Endothelial cell of umbilical vein (primary cell): Measurements from ENCODE around the gene SCLT1. TPM values are rescaled to one million over a fixed set of nuclear protein-coding genes. Genes with fewer than 3 reads are reported as not detected.

Experiments
- BruUV-seq: library from RNA; stranded (reverse); fragments of 400-500 nt; replicated peaks from 2 replicates; lab custom pipeline; 2021; lab: Mats Ljungman, UMichigan
- CTCF ChIA-PET: fragments of 300-600, 350-600 bp; sonication (Branson Sonifier 250); formaldehyde crosslinking; loops from one replicate; lab custom pipeline; 2021; ENCODE audit warnings: antibody characterized with exemption, inconsistent platforms; lab: Charles Lee
- POLR2A ChIA-PET: fragments of 300-600, 350-600 bp; sonication (Branson Sonifier 250); formaldehyde crosslinking; loops from one replicate; lab custom pipeline; 2021; ENCODE audit warnings: antibody characterized with exemption, inconsistent platforms; lab: Charles Lee
- DNase-seq: peaks from one replicate; pipeline ENCODE4 v3.0.0-alpha.2; 2011; ENCODE audit warnings: low read depth, low spot score
- FAIRE-seq: peaks from 2 replicates; lab custom pipeline; 2011; peaks lifted over from hg19 to GRCh38; lab: Jason Lieb, UNC
- H2AFZ ChIP-seq: 2 replicates; pipeline ENCODE4 v1.6.0; 2012; ENCODE audit warnings: low read depth, low read length, control low read depth, inconsistent platforms
- H3K27ac ChIP-seq: 2 replicates; pipeline ENCODE4 v1.5.1; 2011; ENCODE audit warnings: low read depth, mild to moderate bottlenecking, control low read depth, low read length, moderate library complexity; ENCODE audit not compliant: insufficient read depth
- H3K27me3 ChIP-seq, 2 experiments: 2 replicates each; pipeline versions ENCODE4 v1.6.0 to v1.6.1; 2011; ENCODE audit warnings: low read length in 2 of 2, mixed read lengths in 1 of 2; ENCODE audit not compliant: control insufficient read depth in 2 of 2, insufficient read depth in 2 of 2
- H3K36me3 ChIP-seq, 2 experiments: 2 replicates in 1 of 2; 3 replicates in 1 of 2; pipeline ENCODE4 v1.5.1; 2011; ENCODE audit warnings: low read length in 2 of 2, mild to moderate bottlenecking in 1 of 2, moderate library complexity in 1 of 2; ENCODE audit not compliant: control insufficient read depth in 2 of 2, insufficient read depth in 2 of 2; ENCODE audit errors: extremely low read depth in 1 of 2
- H3K4me1 ChIP-seq: 3 replicates; pipeline ENCODE4 v1.5.1; 2011; ENCODE audit warnings: mild to moderate bottlenecking, low read length; ENCODE audit not compliant: control insufficient read depth, insufficient read depth; ENCODE audit errors: extremely low read depth
- H3K4me2 ChIP-seq: 2 replicates; pipeline ENCODE4 v1.6.1; 2011; ENCODE audit warnings: low read length, control low read depth, mixed read lengths; ENCODE audit not compliant: insufficient read depth
- H3K4me3 ChIP-seq, 3 experiments: fragments of 200-600 bp in 1 of 3; sonication (generic), shearing (Covaris generic) in 1 of 3; replicated peaks in 1 of 3; 2 replicates each; pipeline ENCODE4 v1.5.1; 2011 to 2016; ENCODE audit warnings: control low read depth in 3 of 3, low read length in 3 of 3, mild to moderate bottlenecking in 2 of 3, inconsistent platforms in 1 of 3, low read depth in 1 of 3, moderate library complexity in 1 of 3; ENCODE audit not compliant: insufficient read depth in 1 of 3
- H3K79me2 ChIP-seq: 2 replicates; pipeline ENCODE4 v1.6.0; 2012; ENCODE audit warnings: low read length, inconsistent platforms; ENCODE audit not compliant: control insufficient read depth, insufficient read depth
- H3K9ac ChIP-seq: replicated peaks from 2 replicates; pipeline ENCODE3; 2011; ENCODE audit warnings: low read length, control low read depth; ENCODE audit not compliant: insufficient read depth; ENCODE audit errors: extremely low read depth
- H3K9me1 ChIP-seq: replicated peaks from 3 replicates; pipeline ENCODE4 v1.6.0; 2011; ENCODE audit warnings: mild to moderate bottlenecking, low read length; ENCODE audit not compliant: control insufficient read depth, insufficient read depth; ENCODE audit errors: extremely low read depth
- H3K9me3 ChIP-seq: replicated peaks from 2 replicates; pipeline ENCODE4 v1.5.1; 2012; ENCODE audit warnings: low read length, inconsistent platforms; ENCODE audit not compliant: control insufficient read depth, insufficient read depth
- H4K20me1 ChIP-seq: replicated peaks from 2 replicates; pipeline ENCODE3; 2011; ENCODE audit warnings: mild to moderate bottlenecking, low read length; ENCODE audit not compliant: control insufficient read depth, insufficient read depth; ENCODE audit errors: extremely low read depth
- EZH2 ChIP-seq: IDR thresholded peaks from 2 replicates; pipeline ENCODE4 v1.6.1; 2012; ENCODE audit warnings: borderline replicate concordance, low read depth, mild to moderate bottlenecking, moderate library complexity, low read length, inconsistent platforms; ENCODE audit not compliant: severe bottlenecking
- FOS ChIP-seq: IDR thresholded peaks from 2 replicates; pipeline ENCODE4 v1.6.1; 2011; ENCODE audit warnings: mild to moderate bottlenecking, low read length, moderate library complexity, borderline replicate concordance; ENCODE audit not compliant: insufficient read depth
- GATA2 ChIP-seq: IDR thresholded peaks from 2 replicates; pipeline ENCODE4 v1.7.0; 2011; ENCODE audit warnings: low read depth, mild to moderate bottlenecking, moderate library complexity, mixed read lengths, low read length; ENCODE audit not compliant: insufficient read length, insufficient read depth
- JUN ChIP-seq: IDR thresholded peaks from 2 replicates; pipeline ENCODE4 v1.6.1; 2011; ENCODE audit warnings: borderline replicate concordance, low read depth; ENCODE audit not compliant: insufficient read length, insufficient read depth
- MYC ChIP-seq: IDR thresholded peaks from one replicate; pipeline ENCODE4 v1.6.1; 2011; ENCODE audit warnings: mild to moderate bottlenecking, low read depth, low read length
- POLR2A ChIP-seq: IDR thresholded peaks from 2 replicates; pipeline ENCODE4 v1.6.1; 2012; ENCODE audit warnings: low read depth, mild to moderate bottlenecking, control low read depth, low read length
- POLR2AphosphoS5 ChIP-seq: IDR thresholded peaks from 2 replicates; pipeline ENCODE4 v1.6.1; 2012; ENCODE audit warnings: low read depth, mild to moderate bottlenecking, control low read depth, low read length, moderate library complexity; ENCODE audit not compliant: insufficient read depth
- dilution Hi-C: fragments of 300-500 bp; cut with MboI; formaldehyde crosslinking; loops from one replicate; pipeline ENCODE4 v1.15.0; 2019; ENCODE audit warnings: low sequenced_read_pairs; ENCODE audit not compliant: extremely low pct_ligation_motif_present
- intact Hi-C: fragments of 100-400 bp; cut with micrococcal nuclease; formaldehyde crosslinking; loops from one replicate; pipeline ENCODE4 v1.10.0; 2022
- polyA plus RNA-seq, 4 experiments: library from polyadenylated mRNA; depleted of rRNA in 3 of 4; stranded (reverse) in 3 of 4; unstranded in 1 of 4; fragments of >200 nt; gene quantifications; 2 replicates each; pipeline versions ENCODE4 v1.2.1 to v1.2.3, GENCODE V29; 2011 to 2012; ENCODE audit warnings: missing spikeins in 1 of 4
- total RNA-seq: library from RNA; stranded (reverse); gene quantifications from 2 replicates; pipeline ENCODE4 v1.2.3, GENCODE V29; 2021
- TF ChIP-seq, protein P1 (sequence below), 2 donors: IDR thresholded peaks; 1 replicate in 1 of 2; 2 replicates in 1 of 2; pipeline ENCODE4 v1.5.1; 2011; ENCODE audit warnings: low read length in 2 of 2, mild to moderate bottlenecking in 2 of 2, moderate library complexity in 2 of 2, control low read depth in 1 of 2, inconsistent platforms in 1 of 2, low read depth in 1 of 2; ENCODE audit not compliant: insufficient read depth in 1 of 2; ENCODE audit errors: extremely low read depth in 1 of 2
- TF ChIP-seq, protein P2 (sequence below): IDR thresholded peaks from 2 replicates; pipeline ENCODE4 v1.6.1; 2011; ENCODE audit not compliant: insufficient read depth, insufficient read length

SCLT1 gene
- total and polyA plus RNA-seq, 2 donors (not counting 3 experiments of a cell fraction or from before 2014, with no cell fraction given): 3.2 to 14.0 TPM

DNA sequence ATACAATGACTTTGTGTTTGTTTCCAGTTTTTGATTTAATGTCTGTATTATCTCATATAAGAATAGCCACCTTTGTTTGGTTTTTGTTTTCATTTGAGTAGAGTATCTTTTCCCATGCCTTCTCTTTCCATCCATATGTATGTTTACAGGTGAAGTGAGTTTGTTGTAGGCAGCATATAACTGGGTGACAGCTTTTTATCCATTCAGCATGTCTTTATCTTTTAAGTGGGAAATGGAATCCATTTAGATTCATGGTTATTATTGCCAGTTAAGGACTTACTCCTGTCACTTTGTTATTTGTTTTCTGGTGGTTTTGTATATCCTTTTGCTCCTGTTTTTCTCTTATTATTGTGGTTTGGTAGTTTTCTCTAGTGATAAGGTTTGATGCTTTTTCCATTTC, 34.3 kb downstream of the SCLT1 start:
- Histone ChIP-seq H4K20me1 (no peaks in the 10 kb centered on the region), H3K79me2 (no peaks in the 10 kb centered on the region), H3K36me3 (no peaks in the 10 kb centered on the region), H3K27ac (no peak overlapping the region), H3K4me2 (no peak overlapping the region), H3K4me3 (no peak overlapping the region), H2AFZ (no peak overlapping the region), H3K9me3 (no peaks in the 10 kb centered on the region), H3K4me1 (no peaks in the 10 kb centered on the region), H3K9ac (no peak overlapping the region), H3K27me3 (no peaks in the 10 kb centered on the region), H3K9me1 (no peaks in the 10 kb centered on the region)
- DNase-seq: no peak
- ChIA-PET CTCF (no interaction called here), POLR2A (no interaction called here)
- dilution Hi-C loops: no loop called here
- BruUV-seq: no TSS peak
- TF ChIP-seq GATA2: no peak
- TF ChIP-seq POLR2A: no peak
- no peak for TF ChIP-seq EZH2
- TF ChIP-seq FOS: no peak
- no peak for TF ChIP-seq MYC
- no peak for TF ChIP-seq POLR2AphosphoS5
- TF ChIP-seq JUN: no peak
- TF ChIP-seq, protein P1, sequence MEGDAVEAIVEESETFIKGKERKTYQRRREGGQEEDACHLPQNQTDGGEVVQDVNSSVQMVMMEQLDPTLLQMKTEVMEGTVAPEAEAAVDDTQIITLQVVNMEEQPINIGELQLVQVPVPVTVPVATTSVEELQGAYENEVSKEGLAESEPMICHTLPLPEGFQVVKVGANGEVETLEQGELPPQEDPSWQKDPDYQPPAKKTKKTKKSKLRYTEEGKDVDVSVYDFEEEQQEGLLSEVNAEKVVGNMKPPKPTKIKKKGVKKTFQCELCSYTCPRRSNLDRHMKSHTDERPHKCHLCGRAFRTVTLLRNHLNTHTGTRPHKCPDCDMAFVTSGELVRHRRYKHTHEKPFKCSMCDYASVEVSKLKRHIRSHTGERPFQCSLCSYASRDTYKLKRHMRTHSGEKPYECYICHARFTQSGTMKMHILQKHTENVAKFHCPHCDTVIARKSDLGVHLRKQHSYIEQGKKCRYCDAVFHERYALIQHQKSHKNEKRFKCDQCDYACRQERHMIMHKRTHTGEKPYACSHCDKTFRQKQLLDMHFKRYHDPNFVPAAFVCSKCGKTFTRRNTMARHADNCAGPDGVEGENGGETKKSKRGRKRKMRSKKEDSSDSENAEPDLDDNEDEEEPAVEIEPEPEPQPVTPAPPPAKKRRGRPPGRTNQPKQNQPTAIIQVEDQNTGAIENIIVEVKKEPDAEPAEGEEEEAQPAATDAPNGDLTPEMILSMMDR (IDR thresholded peaks at IDR 0.05; ENCODE audit: extremely low read depth in 1 of 2, insufficient read depth in 1 of 2, low read depth in 1 of 2, low read length in 2 of 2): no peak
- TF ChIP-seq, protein P2, sequence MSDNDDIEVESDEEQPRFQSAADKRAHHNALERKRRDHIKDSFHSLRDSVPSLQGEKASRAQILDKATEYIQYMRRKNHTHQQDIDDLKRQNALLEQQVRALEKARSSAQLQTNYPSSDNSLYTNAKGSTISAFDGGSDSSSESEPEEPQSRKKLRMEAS: no peak
- FAIRE-seq: no peak
- intact Hi-C loops: no loop called here
